ENCODE measurements around the gene TOMM22. TPM values are rescaled to one million over a fixed set of nuclear protein-coding genes. Genes with fewer than 3 reads are reported as not detected.
A peak's percentile ranks its signal among the peaks of the same experiment; 100 is the strongest.

TOMM22 gene
- total and polyA plus RNA-seq, 2 donors (not counting 1 experiment from before 2014, with no cell fraction given): 61.1 to 80.3 TPM

DNA sequence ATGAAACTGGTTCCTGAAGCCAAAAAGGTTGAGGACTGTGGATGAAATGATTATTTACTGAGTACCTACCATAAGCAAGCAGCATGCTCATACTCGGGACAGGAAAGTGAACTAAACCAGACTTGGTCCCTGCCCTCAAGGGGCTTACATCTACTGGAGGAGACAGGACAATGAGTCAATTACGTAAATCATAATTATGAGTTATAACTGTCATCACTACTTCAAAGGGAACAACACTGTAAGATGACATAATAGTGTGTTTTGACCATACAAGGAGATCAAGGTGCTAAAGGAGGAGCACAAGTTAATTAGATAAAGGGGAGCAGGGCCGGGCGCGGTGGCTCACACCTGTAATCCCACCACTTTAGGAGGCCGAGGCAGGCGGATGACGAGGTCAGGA is 28.0 kb upstream of the TOMM22 start:
- Histone ChIP-seq H3K4me3 (replicated peaks in 1 of 4; ENCODE audit: control extremely low read depth in 1 of 4, insufficient read depth in 1 of 4, low read depth in 3 of 4, low read length in 4 of 4) (no peak overlapping the region), H3K27me3 (ENCODE audit: control insufficient read depth, insufficient read depth, low read length) (no peaks in the 10 kb centered on the region), H3K36me3 (ENCODE audit: control insufficient read depth, insufficient read depth, low read length) (no peaks in the 10 kb centered on the region), H4K20me1 (ENCODE audit: control insufficient read depth, extremely low read depth, insufficient read depth, low read length) (no peaks in the 10 kb centered on the region), H3K4me2 (ENCODE audit: extremely low read depth, insufficient read depth, low read length) (no peak overlapping the region), H3K9ac (ENCODE audit: insufficient read depth, low read length) (no peak overlapping the region), H3K79me2 (ENCODE audit: control insufficient read depth, insufficient read depth, low read length) (peaks cover 7% of the 10 kb centered on the region), H3K27ac (ENCODE audit: insufficient read depth, low read length) (no peak overlapping the region), H2AFZ (ENCODE audit: low read length) (no peak overlapping the region), H3K4me1 (ENCODE audit: control insufficient read depth, extremely low read depth, insufficient read depth, low read length) (peaks cover 2% of the 10 kb centered on the region), H3K9me3 (ENCODE audit: control insufficient read depth, insufficient read depth, low read depth, low read length) (no peaks in the 10 kb centered on the region)
- no peak for DNase-seq (ENCODE audit: low read depth in 2 of 2)
- TF ChIP-seq, protein P1, sequence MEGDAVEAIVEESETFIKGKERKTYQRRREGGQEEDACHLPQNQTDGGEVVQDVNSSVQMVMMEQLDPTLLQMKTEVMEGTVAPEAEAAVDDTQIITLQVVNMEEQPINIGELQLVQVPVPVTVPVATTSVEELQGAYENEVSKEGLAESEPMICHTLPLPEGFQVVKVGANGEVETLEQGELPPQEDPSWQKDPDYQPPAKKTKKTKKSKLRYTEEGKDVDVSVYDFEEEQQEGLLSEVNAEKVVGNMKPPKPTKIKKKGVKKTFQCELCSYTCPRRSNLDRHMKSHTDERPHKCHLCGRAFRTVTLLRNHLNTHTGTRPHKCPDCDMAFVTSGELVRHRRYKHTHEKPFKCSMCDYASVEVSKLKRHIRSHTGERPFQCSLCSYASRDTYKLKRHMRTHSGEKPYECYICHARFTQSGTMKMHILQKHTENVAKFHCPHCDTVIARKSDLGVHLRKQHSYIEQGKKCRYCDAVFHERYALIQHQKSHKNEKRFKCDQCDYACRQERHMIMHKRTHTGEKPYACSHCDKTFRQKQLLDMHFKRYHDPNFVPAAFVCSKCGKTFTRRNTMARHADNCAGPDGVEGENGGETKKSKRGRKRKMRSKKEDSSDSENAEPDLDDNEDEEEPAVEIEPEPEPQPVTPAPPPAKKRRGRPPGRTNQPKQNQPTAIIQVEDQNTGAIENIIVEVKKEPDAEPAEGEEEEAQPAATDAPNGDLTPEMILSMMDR (conservative IDR thresholded peaks at IDR 0.05 in 1 of 2, IDR thresholded peaks at IDR 0.05 in 1 of 2; ENCODE audit: low read depth in 1 of 2, low read length in 2 of 2): no peak
- no peak for TF ChIP-seq EZH2 (IDR thresholded peaks at IDR 0.05; ENCODE audit: low read length, missing control alignments)

DNA sequence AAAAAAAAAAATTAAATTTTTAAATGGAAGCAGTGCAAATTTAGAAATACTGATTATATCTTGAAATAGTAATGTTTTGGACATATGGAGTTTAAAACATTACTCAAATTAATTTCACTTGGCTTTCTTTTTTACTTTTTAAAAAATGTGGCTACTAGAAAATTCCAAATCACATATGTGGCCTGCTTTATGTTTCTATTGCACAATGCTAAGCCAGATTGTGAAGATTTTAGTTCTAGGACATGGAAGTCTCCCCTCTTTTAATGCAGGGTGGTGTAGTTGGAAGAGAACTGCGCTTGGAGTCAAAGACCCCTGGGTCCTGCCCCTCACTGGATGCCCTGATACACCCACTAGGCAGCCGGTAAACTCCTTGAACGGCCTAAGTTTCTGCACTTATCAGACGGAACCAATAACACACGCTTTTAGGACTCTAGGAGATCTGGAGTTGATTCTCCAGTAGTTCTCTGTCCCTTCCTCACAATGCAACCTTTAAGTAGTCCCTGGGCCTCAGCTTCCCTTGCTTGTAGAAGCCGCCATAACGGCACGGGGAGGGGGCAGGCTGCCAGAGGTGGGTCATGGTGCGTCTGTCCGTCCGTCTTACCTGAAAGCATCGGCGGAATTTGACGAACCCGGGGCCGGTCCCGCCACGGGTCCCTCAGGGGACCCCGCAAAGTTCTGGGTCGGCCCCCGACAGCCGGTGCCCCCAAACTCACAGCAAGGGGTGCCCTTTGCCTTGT is 26.1 kb upstream of the TOMM22 start:
- Histone ChIP-seq H3K79me2 (ENCODE audit: control insufficient read depth, insufficient read depth, low read length) (peaks cover 7% of the 10 kb centered on the region), H2AFZ (ENCODE audit: low read length) (peak overlapping the region; percentile 95), H3K4me2 (ENCODE audit: extremely low read depth, insufficient read depth, low read length) (peak overlapping the region; percentile 88), H3K36me3 (ENCODE audit: control insufficient read depth, insufficient read depth, low read length) (no peaks in the 10 kb centered on the region), H3K9me3 (ENCODE audit: control insufficient read depth, insufficient read depth, low read depth, low read length) (no peaks in the 10 kb centered on the region), H3K27ac (ENCODE audit: insufficient read depth, low read length) (peak overlapping the region; percentile 99), H4K20me1 (ENCODE audit: control insufficient read depth, extremely low read depth, insufficient read depth, low read length) (no peaks in the 10 kb centered on the region), H3K9ac (ENCODE audit: insufficient read depth, low read length) (peak overlapping the region; percentile 93), H3K4me3 (replicated peaks in 1 of 4; ENCODE audit: control extremely low read depth in 1 of 4, insufficient read depth in 1 of 4, low read depth in 3 of 4, low read length in 4 of 4) (peak overlapping the region; percentile 83 to 99 (median 91)), H3K4me1 (ENCODE audit: control insufficient read depth, extremely low read depth, insufficient read depth, low read length) (peaks cover 2% of the 10 kb centered on the region), H3K27me3 (ENCODE audit: control insufficient read depth, insufficient read depth, low read length) (no peaks in the 10 kb centered on the region)
- peak; percentile 16 to 21 for DNase-seq (ENCODE audit: low read depth in 2 of 2)
- TF ChIP-seq, protein P1 (conservative IDR thresholded peaks at IDR 0.05 in 1 of 2, IDR thresholded peaks at IDR 0.05 in 1 of 2; ENCODE audit: low read depth in 1 of 2, low read length in 2 of 2): no peak
- no peak for TF ChIP-seq EZH2 (IDR thresholded peaks at IDR 0.05; ENCODE audit: low read length, missing control alignments)

DNA sequence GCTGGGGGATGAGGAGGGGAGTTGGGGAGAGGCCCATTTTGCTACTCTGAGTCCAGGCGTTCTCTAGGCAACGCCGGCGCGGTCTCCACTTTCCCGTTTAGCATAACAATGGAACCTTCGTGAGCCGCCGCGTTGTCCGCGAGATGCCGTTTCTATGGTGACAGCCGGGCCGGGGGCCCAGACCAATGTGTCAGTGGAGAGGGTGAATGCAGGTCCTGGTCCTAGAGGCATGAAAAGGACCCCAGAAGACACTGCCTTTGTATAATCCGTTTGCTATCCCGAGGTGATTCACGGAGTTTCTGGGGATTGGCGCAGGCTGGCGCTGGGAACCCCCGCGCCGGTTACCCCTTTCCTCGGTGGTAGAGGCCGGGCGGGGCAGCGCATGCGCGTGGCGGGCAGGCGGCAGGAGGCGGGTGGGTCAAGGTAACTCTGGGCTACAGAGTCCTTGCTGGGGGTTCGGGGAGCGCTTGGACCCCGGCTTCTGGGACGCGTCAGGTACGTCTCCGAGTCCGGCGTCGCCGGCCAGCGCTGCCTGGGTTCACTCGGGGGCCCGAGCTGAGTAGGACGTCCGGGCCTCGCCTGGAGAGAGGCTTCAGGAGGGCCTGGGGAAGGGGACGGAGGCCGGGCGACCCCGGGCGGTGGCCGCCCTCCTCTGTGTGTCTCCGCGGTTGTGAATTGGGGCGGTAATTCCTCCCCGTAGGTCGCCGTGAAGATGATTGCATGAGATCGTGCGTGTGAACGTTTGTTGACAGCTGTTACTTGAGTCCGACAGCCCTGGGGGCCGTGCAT is 25.3 kb upstream of the TOMM22 start, which contains the start of the genes CBY1 and FAM227A:
CBY1 (plus strand) TSS at position 383 of the 789 bp plus-strand sequence. CDS start 11,417 bp downstream, outside the sequence.
FAM227A (minus strand) TSS at position 137 of the 789 bp plus-strand sequence. CDS start 6,224 bp downstream, outside the sequence.
- Histone ChIP-seq H3K36me3 (ENCODE audit: control insufficient read depth, insufficient read depth, low read length) (no peaks in the 10 kb centered on the region), H3K9me3 (ENCODE audit: control insufficient read depth, insufficient read depth, low read depth, low read length) (no peaks in the 10 kb centered on the region), H3K4me3 (replicated peaks in 1 of 4; ENCODE audit: control extremely low read depth in 1 of 4, insufficient read depth in 1 of 4, low read depth in 3 of 4, low read length in 4 of 4) (peak within 1 kb of the TSS; percentile 83 to 99 (median 91)), H4K20me1 (ENCODE audit: control insufficient read depth, extremely low read depth, insufficient read depth, low read length) (no peaks in the 10 kb centered on the region), H3K4me1 (ENCODE audit: control insufficient read depth, extremely low read depth, insufficient read depth, low read length) (peaks cover 2% of the 10 kb centered on the region), H3K9ac (ENCODE audit: insufficient read depth, low read length) (peak within 1 kb of the TSS; percentile 93), H3K79me2 (ENCODE audit: control insufficient read depth, insufficient read depth, low read length) (peaks cover 7% of the 10 kb centered on the region), H3K4me2 (ENCODE audit: extremely low read depth, insufficient read depth, low read length) (peak within 1 kb of the TSS; percentile 88), H3K27ac (ENCODE audit: insufficient read depth, low read length) (peak within 1 kb of the TSS; percentile 99), H3K27me3 (ENCODE audit: control insufficient read depth, insufficient read depth, low read length) (no peaks in the 10 kb centered on the region), H2AFZ (ENCODE audit: low read length) (peak within 1 kb of the TSS; percentile 95)
- peak; percentile 83 to 86 for DNase-seq (ENCODE audit: low read depth in 2 of 2)
- TF ChIP-seq, protein P1 (conservative IDR thresholded peaks at IDR 0.05 in 1 of 2, IDR thresholded peaks at IDR 0.05 in 1 of 2; ENCODE audit: low read depth in 1 of 2, low read length in 2 of 2): no peak
- TF ChIP-seq EZH2 (IDR thresholded peaks at IDR 0.05; ENCODE audit: low read length, missing control alignments): no peak

All from fibroblast of lung (primary cell).